Hepatic stellate cell (primary cell): Measurements from ENCODE around the gene KIAA1217.
"Not testable (repeated sequence)": the region's sequence is repeated elsewhere in the genome, so short reads cannot be mapped to it uniquely, and the experiment has no call there.

Source experiments
- DNase-seq: peaks from one replicate; pipeline ENCODE4 v3.0.0; 2011; ENCODE audit warnings: low spot score

Gene KIAA1217

DNA sequence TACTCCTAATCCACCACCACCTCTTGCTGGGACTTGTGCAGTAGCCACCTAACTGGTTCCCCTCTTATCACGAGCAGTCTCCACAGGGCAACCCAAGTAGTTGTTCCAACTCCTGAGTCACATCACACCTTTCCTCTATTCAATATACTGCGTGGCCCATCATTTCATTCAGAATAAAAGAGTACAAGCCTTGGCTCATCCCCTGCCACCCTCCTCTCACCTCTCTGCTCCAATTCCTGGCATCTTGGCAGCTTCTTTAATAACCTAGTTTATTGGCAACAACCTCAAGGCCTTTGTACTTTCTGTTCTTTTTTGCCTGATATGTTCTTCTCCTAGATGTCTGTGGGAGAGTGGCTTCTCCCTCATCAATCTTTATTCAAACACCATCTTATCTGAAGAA, 199.4 kb downstream of the KIAA1217 start:
- no peak for DNase-seq

DNA sequence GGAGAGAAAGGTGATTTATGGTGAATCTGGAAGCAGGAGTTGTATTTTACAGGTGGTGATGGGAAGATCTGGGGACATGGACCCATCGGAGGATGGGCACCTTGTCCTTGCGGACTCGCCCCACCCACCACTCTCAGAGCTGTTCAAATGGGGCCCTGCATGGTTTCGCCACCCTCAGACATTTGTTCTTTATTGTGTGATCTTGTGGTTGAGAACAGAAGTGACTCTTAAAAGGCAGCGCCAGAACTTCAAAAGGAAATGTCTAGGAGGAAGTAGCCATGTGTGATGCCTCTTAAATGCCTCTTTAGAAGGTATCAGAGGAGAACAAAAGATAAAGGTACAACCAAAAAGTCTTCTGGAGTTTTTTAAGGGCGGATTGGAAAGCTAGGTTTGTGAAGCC, 205.7 kb downstream of the KIAA1217 start:
- no peak for DNase-seq

DNA sequence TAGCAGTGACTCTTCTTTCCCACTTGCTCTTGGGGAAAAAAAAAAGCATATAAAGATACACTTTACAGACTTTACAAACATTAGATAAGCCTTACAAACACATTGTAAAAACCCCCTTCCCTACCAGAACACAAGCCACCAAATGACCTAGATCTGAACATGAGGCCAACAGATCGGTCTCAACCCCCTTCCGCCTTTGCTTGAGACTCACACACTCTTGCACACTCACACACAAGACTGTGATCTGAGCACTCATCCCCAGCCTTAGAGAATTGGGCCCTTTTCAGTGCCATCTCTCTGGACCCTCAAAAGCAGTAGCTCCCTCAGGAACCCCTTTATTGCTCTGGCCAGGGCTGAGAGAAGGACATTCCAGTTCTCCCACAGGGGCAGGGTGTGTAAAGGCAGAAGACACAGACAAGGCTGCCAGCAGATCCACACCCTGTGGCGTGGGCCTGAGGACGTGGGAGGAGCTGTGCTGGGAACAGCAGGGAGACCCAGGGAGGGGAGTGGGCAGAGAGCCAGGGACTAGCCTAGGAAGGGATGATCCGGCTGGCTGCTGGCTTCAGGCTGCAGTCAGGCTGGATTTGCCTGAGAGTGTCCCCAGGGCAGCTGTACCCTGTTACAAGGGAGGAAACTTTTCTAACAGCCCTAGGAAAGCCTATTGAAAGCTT, 206.7 kb downstream of the KIAA1217 start:
- no peak for DNase-seq

- DNase-seq: no peak
These were observed 207.3 kb downstream of the KIAA1217 start for GRCh38 chr10:24416248-24416647.

GRCh38 chr10:24417053-24417452, 208.1 kb downstream of the KIAA1217 start:
- DNase-seq: no peak

DNA sequence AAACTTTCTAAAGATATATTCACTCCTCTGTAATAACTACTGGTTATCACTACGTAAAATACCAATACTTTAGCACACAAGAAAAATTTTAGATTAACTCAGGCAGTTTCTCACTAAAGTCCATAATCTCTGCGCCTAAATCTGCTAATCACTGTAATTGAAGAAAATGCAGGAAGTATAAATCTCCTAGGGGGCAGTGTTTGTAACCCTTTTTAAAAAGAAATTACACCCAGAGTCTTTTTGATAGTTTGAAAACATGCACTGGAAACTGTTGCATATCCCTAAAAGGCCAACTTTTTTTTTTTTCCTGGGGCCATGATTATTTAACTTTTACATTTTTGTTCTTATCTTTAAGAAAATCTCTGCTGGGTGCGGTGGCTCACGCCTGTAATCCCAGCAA, 209.6 kb downstream of the KIAA1217 start:
- DNase-seq: no peak

DNA sequence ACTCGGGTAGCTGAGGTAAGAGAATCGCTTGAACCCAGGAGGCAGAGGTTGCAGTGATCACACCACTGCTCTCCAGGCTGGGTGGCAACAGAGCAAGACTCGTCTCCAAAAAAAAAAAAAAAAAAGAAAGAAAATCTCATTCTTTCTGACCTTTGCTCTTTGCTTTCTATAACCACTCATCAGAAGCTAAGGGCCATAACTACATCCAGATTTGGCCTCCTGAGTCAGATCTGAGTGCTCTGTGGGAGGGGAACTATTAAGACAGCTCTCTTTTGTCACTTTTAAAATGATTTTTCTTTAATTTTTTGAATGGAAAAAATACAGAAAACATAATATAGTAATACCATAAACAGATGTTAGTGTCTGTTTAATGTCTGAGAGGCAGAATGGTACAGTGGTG, 210.1 kb downstream of the KIAA1217 start:
- DNase-seq: no peak

GRCh38 chr10:24425151-24425550, 216.2 kb downstream of the KIAA1217 start:
- DNase-seq: no peak

DNA sequence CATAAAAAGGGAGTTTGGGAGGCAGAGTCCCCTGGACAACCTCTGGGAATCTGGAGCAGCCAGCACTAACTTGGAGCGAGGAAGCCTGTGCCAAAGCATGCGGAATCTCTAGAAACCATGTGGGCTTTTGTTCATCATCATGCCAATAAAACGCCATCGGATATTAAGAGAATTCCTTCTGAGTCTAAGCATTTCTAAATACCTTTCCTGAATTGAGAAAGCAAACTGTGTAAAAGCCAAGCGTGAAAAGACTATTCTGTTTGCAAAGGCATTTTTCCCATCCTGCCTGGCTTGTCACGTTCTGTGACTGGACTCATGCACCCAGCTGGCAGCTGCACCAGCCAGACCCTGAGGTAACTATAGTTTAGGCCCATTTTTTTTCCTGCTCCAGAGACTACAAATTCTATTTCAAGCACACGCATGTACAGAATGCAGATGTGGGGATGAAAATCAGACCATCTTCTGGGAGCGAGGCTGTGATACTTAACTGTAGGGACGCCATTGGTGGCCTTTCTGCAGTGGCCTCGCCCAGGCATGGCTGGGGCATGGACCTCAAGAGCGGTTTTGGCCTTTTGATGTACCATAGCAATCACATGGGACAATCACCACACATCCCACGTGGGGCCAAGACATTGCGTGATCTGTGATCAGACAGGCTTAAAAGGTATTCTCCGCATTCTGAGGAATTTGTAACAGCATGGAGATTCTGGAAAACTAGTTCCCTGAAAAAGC, 218.9 kb downstream of the KIAA1217 start:
- no peak for DNase-seq

GRCh38 chr10:24428410-24428782, 219.5 kb downstream of the KIAA1217 start:
- peak; percentile 19 for DNase-seq

DNA sequence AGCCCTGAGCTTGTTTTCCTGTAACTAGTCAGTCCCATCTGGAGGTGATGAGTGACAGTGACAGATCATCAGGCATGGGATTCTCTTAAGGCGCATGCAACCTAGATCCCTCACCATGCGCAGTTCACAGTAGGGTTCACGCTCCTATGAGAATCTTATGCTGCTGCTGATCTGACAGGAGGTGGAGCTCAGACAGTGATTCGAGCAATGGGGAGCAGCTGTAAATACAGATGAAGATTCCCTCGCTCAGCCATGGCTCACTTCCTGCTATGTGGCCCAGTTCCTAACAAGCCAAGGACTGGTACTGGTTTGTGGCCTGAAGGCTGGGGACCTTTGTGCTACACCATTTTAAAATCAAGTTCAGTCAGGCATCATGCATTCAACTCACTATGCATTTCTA, 221.7 kb downstream of the KIAA1217 start:
- no peak for DNase-seq

- no peak for DNase-seq
These were observed 223.8 kb downstream of the KIAA1217 start for GRCh38 chr10:24432478-24433416.

- no peak for DNase-seq
These were observed 224.8 kb downstream of the KIAA1217 start for GRCh38 chr10:24433705-24434104.

DNA sequence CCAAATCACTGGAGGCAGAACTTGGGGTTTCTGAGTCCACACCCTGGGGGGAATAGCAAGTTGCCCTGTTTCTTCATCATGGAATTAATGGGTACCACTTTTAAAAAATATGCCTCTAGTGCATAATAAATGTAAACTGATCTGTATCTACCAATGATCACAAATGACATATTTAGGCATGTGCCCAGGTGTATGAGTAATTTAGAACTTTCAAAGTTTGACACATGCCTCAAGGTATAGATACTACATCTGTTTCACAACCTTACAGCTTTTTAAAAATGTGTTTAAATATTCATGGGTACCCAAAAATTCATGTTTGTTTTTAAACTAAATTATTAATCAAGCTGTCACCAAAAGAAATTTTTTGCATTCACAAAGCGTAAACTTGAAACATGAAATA, 226.0 kb downstream of the KIAA1217 start:
- DNase-seq: no peak

GRCh38 chr10:24435374-24435773, 226.4 kb downstream of the KIAA1217 start:
- DNase-seq: no peak

DNA sequence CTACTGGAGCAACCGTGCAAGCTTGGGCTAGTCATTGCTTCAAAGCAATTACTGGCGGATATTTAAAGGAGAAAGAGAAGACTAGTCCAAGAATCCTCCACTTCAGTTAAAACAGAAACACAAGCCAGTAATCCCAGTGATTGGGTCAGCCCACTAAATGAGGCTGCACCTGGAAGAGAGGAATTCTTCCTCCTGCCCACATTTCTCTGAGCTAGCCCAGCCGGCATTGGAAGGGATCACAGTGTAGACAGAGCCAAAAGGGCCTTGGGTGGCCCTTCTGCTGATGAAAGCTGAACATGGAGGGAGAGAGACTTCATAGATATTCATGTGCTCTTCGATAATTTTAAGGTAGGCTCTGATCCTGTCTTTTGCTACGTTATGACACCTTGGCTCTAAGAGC, 228.4 kb downstream of the KIAA1217 start:
- DNase-seq: no peak

- DNase-seq: no peak
These were observed 229.9 kb downstream of the KIAA1217 start for GRCh38 chr10:24438800-24439199.

DNA sequence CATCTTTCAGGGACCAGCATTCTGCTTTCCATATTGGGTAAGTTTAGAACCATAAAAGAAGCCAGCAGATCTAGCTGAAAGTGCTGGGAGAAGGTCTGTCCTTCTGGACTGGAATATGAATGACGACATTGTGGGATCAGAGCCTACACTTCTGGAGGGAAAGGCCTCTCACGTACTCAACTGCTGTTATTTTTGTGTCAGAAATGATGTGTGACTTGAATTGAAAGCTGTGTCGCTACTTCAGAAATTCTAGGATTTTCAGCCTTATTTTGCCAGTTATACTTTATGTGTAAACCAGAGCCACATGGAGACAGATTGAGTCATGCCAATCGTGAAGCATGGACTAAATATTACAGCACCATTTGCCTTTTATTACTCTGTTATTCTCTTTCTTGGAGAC, 231.0 kb downstream of the KIAA1217 start:
- no peak for DNase-seq

GRCh38 chr10:24440817-24441797, 232.2 kb downstream of the KIAA1217 start:
- no peak for DNase-seq

DNA sequence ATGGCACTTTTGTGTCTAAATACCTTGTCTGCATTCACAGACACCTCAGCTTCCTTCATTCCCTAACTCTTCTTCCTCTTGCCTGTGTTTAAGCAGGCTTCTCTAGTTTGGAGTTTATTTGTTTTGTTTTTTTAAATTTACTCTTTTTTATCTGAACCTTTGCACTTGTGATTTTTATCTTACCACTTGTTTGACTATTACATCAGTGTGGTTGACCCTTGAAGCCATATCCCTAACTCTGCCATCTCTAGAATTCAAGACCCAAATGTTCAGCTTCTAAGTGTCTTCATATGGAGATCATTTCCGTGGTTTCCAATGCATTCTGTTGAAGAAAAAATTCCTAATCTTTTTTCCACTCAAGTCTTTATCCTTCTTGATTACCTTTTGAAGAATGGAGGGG, 233.3 kb downstream of the KIAA1217 start:
- no peak for DNase-seq

GRCh38 chr10:24442641-24443174, 233.8 kb downstream of the KIAA1217 start:
- not testable (repeated sequence) for DNase-seq
